IMR-90 (cell line): ENCODE results near the gene TM9SF4. TPM values are rescaled to one million over a fixed set of nuclear protein-coding genes. Genes with fewer than 3 reads are reported as not detected.
A peak's percentile ranks its signal among the peaks of the same experiment; 100 is the strongest.

Experiments
- ATAC-seq: fragments of 200-7000 bp; cut with Tn5 transposase; 2 replicates; pipeline ENCODE4 v1.9.1; 2020; ENCODE audit warnings: low read depth, mild to moderate bottlenecking, moderate library complexity
- BruUV-seq: library from RNA; stranded (reverse); fragments of 400-500 nt; replicated peaks from 2 replicates; lab custom pipeline; 2021; lab: Mats Ljungman, UMichigan
- CTCF ChIA-PET: fragments of 300-600 bp; formaldehyde crosslinking; extraction: SDS; loops from one replicate; lab custom pipeline; 2021; ENCODE audit warnings: antibody characterized with exemption; lab: Yijun Ruan, JAX
- POLR2A ChIA-PET: fragments of 300-600 bp; sonication (Branson Sonifier 250); formaldehyde crosslinking; loops from one replicate; lab custom pipeline; 2022; ENCODE audit warnings: antibody characterized with exemption; ENCODE audit not compliant: unreplicated experiment; lab: Charles Lee
- DNase-seq: peaks from one replicate; pipeline ENCODE4 v3.0.0; 2013
- H2AFZ ChIP-seq: replicated peaks from 2 replicates; pipeline ENCODE3; 2013; ENCODE audit warnings: low read length, mild to moderate bottlenecking; ENCODE audit not compliant: poor library complexity
- H2AK5ac ChIP-seq: 2 replicates; pipeline ENCODE4 v1.6.1; 2013; ENCODE audit warnings: low read depth, low read length, inconsistent platforms
- H2AK9ac ChIP-seq: replicated peaks from 2 replicates; pipeline ENCODE3; 2013; ENCODE audit warnings: mild to moderate bottlenecking, low read depth, low read length, moderate library complexity; ENCODE audit not compliant: poor library complexity
- H2BK120ac ChIP-seq: 2 replicates; pipeline ENCODE4 v1.6.1; 2013; ENCODE audit warnings: low read depth, low read length, inconsistent platforms
- H2BK15ac ChIP-seq: 3 replicates; pipeline ENCODE4 v1.6.1; 2013; ENCODE audit warnings: low read depth, low read length, inconsistent platforms
- H2BK20ac ChIP-seq: 2 replicates; pipeline ENCODE4 v1.6.1; 2013; ENCODE audit warnings: low read depth, mild to moderate bottlenecking, inconsistent platforms, low read length, moderate library complexity
- H2BK5ac ChIP-seq: 2 replicates; pipeline ENCODE4 v1.6.1; 2013; ENCODE audit warnings: mild to moderate bottlenecking, low read depth, low read length, inconsistent platforms; ENCODE audit not compliant: poor library complexity, severe bottlenecking
- H3K14ac ChIP-seq: replicated peaks from 2 replicates; pipeline ENCODE4 v1.6.1; 2013; ENCODE audit warnings: low read depth, low read length, inconsistent platforms
- H3K18ac ChIP-seq: 2 replicates; pipeline ENCODE4 v1.6.1; 2013; ENCODE audit warnings: low read depth, low read length, control low read depth
- H3K23ac ChIP-seq: 2 replicates; pipeline ENCODE4 v1.6.1; 2013; ENCODE audit warnings: low read depth, low read length, inconsistent platforms
- H3K27ac ChIP-seq: 2 replicates; pipeline ENCODE4 v1.5.1; 2013; ENCODE audit warnings: mild to moderate bottlenecking, control low read depth, low read length; ENCODE audit not compliant: insufficient read depth
- H3K27me3 ChIP-seq: 2 replicates; pipeline ENCODE4 v1.6.1; 2013; ENCODE audit warnings: low read length; ENCODE audit not compliant: control insufficient read depth, insufficient read depth
- H3K36me3 ChIP-seq: 2 replicates; pipeline ENCODE4 v1.6.1; 2013; ENCODE audit warnings: low read length, mixed read lengths; ENCODE audit not compliant: control insufficient read depth, insufficient read depth
- H3K4ac ChIP-seq: 2 replicates; pipeline ENCODE4 v1.6.1; 2013; ENCODE audit warnings: low read depth, low read length, inconsistent platforms
- H3K4me1 ChIP-seq: 2 replicates; pipeline ENCODE4 v1.6.1; 2013; ENCODE audit warnings: low read length, mixed read lengths; ENCODE audit not compliant: control insufficient read depth, insufficient read depth
- H3K4me2 ChIP-seq: 2 replicates; pipeline ENCODE4 v1.6.1; 2013; ENCODE audit warnings: low read depth, mild to moderate bottlenecking, control low read depth, low read length, moderate library complexity
- H3K4me3 ChIP-seq: 2 replicates; pipeline ENCODE4 v1.5.1; 2013; ENCODE audit warnings: low read depth, mild to moderate bottlenecking, control low read depth, low read length, moderate library complexity; ENCODE audit not compliant: insufficient read depth
- H3K56ac ChIP-seq: 2 replicates; pipeline ENCODE4 v1.6.1; 2013; ENCODE audit warnings: low read length, inconsistent platforms; ENCODE audit not compliant: insufficient read depth; ENCODE audit errors: extremely low read depth
- H3K79me1 ChIP-seq, 2 experiments: 2 replicates each; pipeline ENCODE4 v1.6.1; 2013; ENCODE audit warnings: low read length in 2 of 2, inconsistent platforms in 1 of 2, low read depth in 1 of 2
- H3K9ac ChIP-seq: 2 replicates; pipeline ENCODE4 v1.6.1; 2013; ENCODE audit warnings: low read depth, low read length, control low read depth
- H3K9me1 ChIP-seq: 2 replicates; pipeline ENCODE4 v1.6.1; 2013; ENCODE audit warnings: low read length, inconsistent platforms; ENCODE audit not compliant: insufficient read depth
- H3K9me3 ChIP-seq: 2 replicates; pipeline ENCODE4 v1.6.1; 2013; ENCODE audit warnings: low read length; ENCODE audit not compliant: control insufficient read depth, insufficient read depth
- H4K20me1 ChIP-seq: 2 replicates; pipeline ENCODE4 v1.6.1; 2013; ENCODE audit warnings: low read length, inconsistent platforms; ENCODE audit not compliant: insufficient read depth
- H4K5ac ChIP-seq: 2 replicates; pipeline ENCODE4 v1.6.1; 2013; ENCODE audit warnings: mild to moderate bottlenecking, low read depth, low read length, control low read depth
- H4K8ac ChIP-seq, 2 experiments: 2 replicates each; pipeline ENCODE4 v1.6.1; 2013; ENCODE audit warnings: low read depth in 2 of 2, low read length in 2 of 2, control low read depth in 1 of 2, inconsistent platforms in 1 of 2
- H4K91ac ChIP-seq: 2 replicates; pipeline ENCODE4 v1.6.1; 2013; ENCODE audit warnings: low read depth, low read length, inconsistent platforms; ENCODE audit not compliant: insufficient read depth
- BHLHE40 ChIP-seq: fragments of 150-350 bp; IDR thresholded peaks from 2 replicates; pipeline ENCODE4 v1.6.1; 2016; ENCODE audit warnings: mild to moderate bottlenecking, low read depth, low read length
- CEBPB ChIP-seq: IDR thresholded peaks from 2 replicates; pipeline ENCODE4 v1.6.1; 2012; ENCODE audit warnings: low read depth, low read length, improper control_type of control experiment
- CHD1 ChIP-seq: IDR thresholded peaks from 2 replicates; pipeline ENCODE4 v1.6.1; 2012; ENCODE audit warnings: low read depth, low read length, improper control_type of control experiment
- ELK1 ChIP-seq: fragments of 150-350 bp; IDR thresholded peaks from 2 replicates; pipeline ENCODE4 v1.6.1; 2016; ENCODE audit warnings: low read depth, mild to moderate bottlenecking, low read length, moderate library complexity, borderline replicate concordance
- FOS ChIP-seq: fragments of 150-350 bp; IDR thresholded peaks from 2 replicates; pipeline ENCODE4 v1.6.1; 2016; ENCODE audit warnings: low read depth, low read length
- MAFK ChIP-seq: IDR thresholded peaks from 2 replicates; pipeline ENCODE4 v1.6.1; 2012; ENCODE audit warnings: low read depth, low read length, improper control_type of control experiment
- MAZ ChIP-seq: IDR thresholded peaks from 2 replicates; pipeline ENCODE4 v1.6.1; 2012; ENCODE audit warnings: low read depth, mild to moderate bottlenecking, low read length, improper control_type of control experiment, moderate library complexity, borderline replicate concordance
- MXI1 ChIP-seq: IDR thresholded peaks from 2 replicates; pipeline ENCODE4 v1.6.1; 2012; ENCODE audit warnings: low read depth, mild to moderate bottlenecking, low read length, moderate library complexity, borderline replicate concordance
- NFE2L2 ChIP-seq: fragments of 150-350 bp; IDR thresholded peaks from 2 replicates; pipeline ENCODE4 v1.6.1; 2016; ENCODE audit warnings: low read depth, mild to moderate bottlenecking, low read length
- POLR2A ChIP-seq: IDR thresholded peaks from 2 replicates; pipeline ENCODE4 v1.6.1; 2012; ENCODE audit warnings: mild to moderate bottlenecking, low read depth, low read length
- RAD21 ChIP-seq: IDR thresholded peaks from 2 replicates; pipeline ENCODE4 v1.6.1; 2012; ENCODE audit warnings: low read length, improper control_type of control experiment
- RCOR1 ChIP-seq: IDR thresholded peaks from 2 replicates; pipeline ENCODE4 v1.6.1; 2012; ENCODE audit warnings: mild to moderate bottlenecking, low read length, improper control_type of control experiment; ENCODE audit not compliant: insufficient replicate concordance
- RFX5 ChIP-seq: IDR thresholded peaks from 2 replicates; pipeline ENCODE4 v1.8.0; 2012; ENCODE audit warnings: low read depth, mild to moderate bottlenecking, low read length, moderate library complexity
- SMC3 ChIP-seq: fragments of 150-350 bp; IDR thresholded peaks from 2 replicates; pipeline ENCODE4 v1.6.1; 2016; ENCODE audit warnings: low read depth, mild to moderate bottlenecking, antibody characterized with exemption, low read length, moderate library complexity
- WGBS, 2 experiments: methylation state at CpG; one replicate each; pipeline versions ENCODE4 v1.1.5 to v1.1.7; 2013; ENCODE audit warnings: missing lambda C conversion rate in 2 of 2; ENCODE audit not compliant: insufficient read length in 1 of 2; ENCODE audit errors: extremely low coverage in 2 of 2; 5-methylcytosine and 5-hydroxymethylcytosine counted together
- dilution Hi-C: fragments of 300-500 bp; cut with HindIII; formaldehyde crosslinking; loops from one replicate; pipeline ENCODE4 v1.14.3; 2018; ENCODE audit warnings: low sequenced_read_pairs; ENCODE audit not compliant: unreplicated experiment
- in situ Hi-C: fragments of 300-500 bp; cut with MboI; formaldehyde crosslinking; loops from 3 replicates; pipeline ENCODE4 v1.14.3; 2019; ENCODE audit warnings: low sequenced_read_pairs, inconsistent platforms, mixed read lengths
- intact Hi-C: fragments of 100-400 bp; cut with micrococcal nuclease; formaldehyde crosslinking; loops from 2 replicates; pipeline ENCODE4 v1.10.0; 2022
- polyA plus RNA-seq, 3 experiments: library from polyadenylated mRNA; depleted of rRNA; stranded (reverse); fragments of >200 nt; gene quantifications; 2 replicates each; pipeline ENCODE4 v1.2.3, GENCODE V29; 2012; ENCODE audit warnings: low replicate concordance in 1 of 3
- total RNA-seq: library from RNA; depleted of rRNA; stranded (reverse); fragments of >200 nt; gene quantifications from 2 replicates; pipeline ENCODE4 v1.2.3, GENCODE V29; 2012
- TF ChIP-seq, protein P1 (sequence below): fragments of 150-350 bp; IDR thresholded peaks from 2 replicates; pipeline ENCODE4 v1.6.1; 2017; ENCODE audit warnings: mild to moderate bottlenecking, antibody characterized with exemption, low read length, low read depth
- TF ChIP-seq, protein P2 (sequence below): conservative IDR thresholded peaks from 2 replicates; pipeline ENCODE4 v1.5.1; 2012; ENCODE audit warnings: mild to moderate bottlenecking, low read depth, low read length, improper control_type of control experiment

Gene TM9SF4
- total and polyA plus RNA-seq, 2 of the 4 experiments (the other 2 are of a cell fraction): 35.3 to 59.1 TPM

- H3K4me2 ChIP-seq: no peak overlapping the region
- in situ Hi-C loops: no loop called here
- dilution Hi-C loops: no loop called here
- H3K36me3 ChIP-seq: peaks cover 30% of the 10 kb centered on the region
- no CpG with 5 or more reads among the region's 3 CpGs for WGBS, 2 experiments
- no peak overlapping the region for H2BK20ac ChIP-seq
- no peak overlapping the region for H3K56ac ChIP-seq
- no peak overlapping the region for H4K8ac ChIP-seq
- H3K4ac ChIP-seq: no peak overlapping the region
- no peaks in the 10 kb centered on the region for H3K27me3 ChIP-seq
- H3K9me3 ChIP-seq: no peaks in the 10 kb centered on the region
- DNase-seq: no peak
- CTCF ChIA-PET: no interaction called here
- POLR2A ChIA-PET: no interaction called here
- BruUV-seq: TSS peak; percentile 19
- H2AFZ ChIP-seq: no peak overlapping the region
- no peak overlapping the region for H2AK9ac ChIP-seq
- no peak overlapping the region for H2AK5ac ChIP-seq
- H3K4me3 ChIP-seq: no peak overlapping the region
- peaks cover 8% of the 10 kb centered on the region for H3K4me1 ChIP-seq
- H4K91ac ChIP-seq: no peak overlapping the region
- peaks cover 18% of the 10 kb centered on the region for H3K9me1 ChIP-seq
- no peak overlapping the region for H3K18ac ChIP-seq
- H2BK15ac ChIP-seq: no peak overlapping the region
- H3K27ac ChIP-seq: no peak overlapping the region
- intact Hi-C loops: no loop called here
- H3K9ac ChIP-seq: no peak overlapping the region
- H3K23ac ChIP-seq: no peak overlapping the region
- peaks cover 8 to 43% of the 10 kb centered on the region in 2 experiments; a peak in 2 of 4 replicates for H3K79me1 ChIP-seq
- no peak overlapping the region for H2BK120ac ChIP-seq
- no peak overlapping the region for H3K14ac ChIP-seq
- peaks cover 3% of the 10 kb centered on the region for H4K20me1 ChIP-seq
- no peak for ATAC-seq
- TF ChIP-seq CEBPB (no peak), CHD1 (no peak), RFX5 (no peak), FOS (no peak), SMC3 (no peak), RCOR1 (no peak), RAD21 (no peak), MAZ (no peak), ELK1 (no peak), BHLHE40 (no peak), NFE2L2 (no peak), MXI1 (no peak), MAFK (no peak), POLR2A (no peak)
- TF ChIP-seq, protein P1, sequence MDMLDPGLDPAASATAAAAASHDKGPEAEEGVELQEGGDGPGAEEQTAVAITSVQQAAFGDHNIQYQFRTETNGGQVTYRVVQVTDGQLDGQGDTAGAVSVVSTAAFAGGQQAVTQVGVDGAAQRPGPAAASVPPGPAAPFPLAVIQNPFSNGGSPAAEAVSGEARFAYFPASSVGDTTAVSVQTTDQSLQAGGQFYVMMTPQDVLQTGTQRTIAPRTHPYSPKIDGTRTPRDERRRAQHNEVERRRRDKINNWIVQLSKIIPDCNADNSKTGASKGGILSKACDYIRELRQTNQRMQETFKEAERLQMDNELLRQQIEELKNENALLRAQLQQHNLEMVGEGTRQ: no peak
- TF ChIP-seq, protein P2, sequence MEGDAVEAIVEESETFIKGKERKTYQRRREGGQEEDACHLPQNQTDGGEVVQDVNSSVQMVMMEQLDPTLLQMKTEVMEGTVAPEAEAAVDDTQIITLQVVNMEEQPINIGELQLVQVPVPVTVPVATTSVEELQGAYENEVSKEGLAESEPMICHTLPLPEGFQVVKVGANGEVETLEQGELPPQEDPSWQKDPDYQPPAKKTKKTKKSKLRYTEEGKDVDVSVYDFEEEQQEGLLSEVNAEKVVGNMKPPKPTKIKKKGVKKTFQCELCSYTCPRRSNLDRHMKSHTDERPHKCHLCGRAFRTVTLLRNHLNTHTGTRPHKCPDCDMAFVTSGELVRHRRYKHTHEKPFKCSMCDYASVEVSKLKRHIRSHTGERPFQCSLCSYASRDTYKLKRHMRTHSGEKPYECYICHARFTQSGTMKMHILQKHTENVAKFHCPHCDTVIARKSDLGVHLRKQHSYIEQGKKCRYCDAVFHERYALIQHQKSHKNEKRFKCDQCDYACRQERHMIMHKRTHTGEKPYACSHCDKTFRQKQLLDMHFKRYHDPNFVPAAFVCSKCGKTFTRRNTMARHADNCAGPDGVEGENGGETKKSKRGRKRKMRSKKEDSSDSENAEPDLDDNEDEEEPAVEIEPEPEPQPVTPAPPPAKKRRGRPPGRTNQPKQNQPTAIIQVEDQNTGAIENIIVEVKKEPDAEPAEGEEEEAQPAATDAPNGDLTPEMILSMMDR: no peak
- H2BK5ac ChIP-seq: no peak overlapping the region
- H4K5ac ChIP-seq: no peak overlapping the region
Measured at GRCh38 chr20:32192698-32193097, 83.2 kb downstream of the TM9SF4 start.
